ENCODE results near the gene RCVRN.

Gene RCVRN

DNA sequence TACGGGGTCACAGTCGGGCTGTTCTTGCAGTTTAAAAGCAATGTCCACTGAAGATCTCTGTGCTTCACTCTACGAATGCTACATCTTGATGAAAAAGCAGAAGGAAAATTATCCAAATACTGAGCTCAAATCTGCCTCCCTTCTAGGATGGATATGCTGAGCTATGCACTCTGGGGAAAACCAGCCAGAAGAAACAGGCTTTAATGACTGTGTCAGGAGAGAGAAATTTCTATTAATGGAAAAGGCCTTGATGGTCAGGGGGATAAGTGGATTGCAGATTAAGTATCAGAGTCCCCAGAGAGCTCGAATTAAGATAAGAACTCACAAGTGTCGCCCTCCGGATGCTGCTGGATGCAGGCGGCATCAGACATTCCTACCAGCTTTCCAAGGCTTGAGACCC lies 39.6 kb upstream of the RCVRN start:
- TF ChIP-seq EZH2phosphoT487 (conservative IDR thresholded peaks at IDR 0.05; ENCODE audit: low read length): no peak
- TF ChIP-seq, protein P1, sequence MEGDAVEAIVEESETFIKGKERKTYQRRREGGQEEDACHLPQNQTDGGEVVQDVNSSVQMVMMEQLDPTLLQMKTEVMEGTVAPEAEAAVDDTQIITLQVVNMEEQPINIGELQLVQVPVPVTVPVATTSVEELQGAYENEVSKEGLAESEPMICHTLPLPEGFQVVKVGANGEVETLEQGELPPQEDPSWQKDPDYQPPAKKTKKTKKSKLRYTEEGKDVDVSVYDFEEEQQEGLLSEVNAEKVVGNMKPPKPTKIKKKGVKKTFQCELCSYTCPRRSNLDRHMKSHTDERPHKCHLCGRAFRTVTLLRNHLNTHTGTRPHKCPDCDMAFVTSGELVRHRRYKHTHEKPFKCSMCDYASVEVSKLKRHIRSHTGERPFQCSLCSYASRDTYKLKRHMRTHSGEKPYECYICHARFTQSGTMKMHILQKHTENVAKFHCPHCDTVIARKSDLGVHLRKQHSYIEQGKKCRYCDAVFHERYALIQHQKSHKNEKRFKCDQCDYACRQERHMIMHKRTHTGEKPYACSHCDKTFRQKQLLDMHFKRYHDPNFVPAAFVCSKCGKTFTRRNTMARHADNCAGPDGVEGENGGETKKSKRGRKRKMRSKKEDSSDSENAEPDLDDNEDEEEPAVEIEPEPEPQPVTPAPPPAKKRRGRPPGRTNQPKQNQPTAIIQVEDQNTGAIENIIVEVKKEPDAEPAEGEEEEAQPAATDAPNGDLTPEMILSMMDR (IDR thresholded peaks at IDR 0.05; ENCODE audit: insufficient read depth, low read length, poor library complexity, severe bottlenecking): no peak
- Histone ChIP-seq H3K79me2 (ENCODE audit: insufficient read depth, low read length) (no peaks in the 10 kb centered on the region), H3F3A (ENCODE audit: insufficient read depth) (no peaks in the 10 kb centered on the region), H3K36me3 (ENCODE audit: low read length) (no peaks in the 10 kb centered on the region), H3K4me3 (ENCODE audit: insufficient read depth, low read length, poor library complexity, severe bottlenecking) (no peak overlapping the region), H3K9me2 (replicated peaks; ENCODE audit: insufficient read depth, low read length) (no peaks in the 10 kb centered on the region), H3K4me2 (ENCODE audit: low read depth, low read length, poor library complexity, severe bottlenecking) (no peak overlapping the region), H2AFZ (ENCODE audit: low read depth, low read length, severe bottlenecking) (no peak overlapping the region), H3K9me3 (ENCODE audit: insufficient read depth, low read length) (no peaks in the 10 kb centered on the region), H3K27ac (ENCODE audit: low read depth, low read length) (no peak overlapping the region), H3K9ac (ENCODE audit: low read length) (no peak overlapping the region), H4K20me1 (ENCODE audit: low read depth, low read length) (no peaks in the 10 kb centered on the region), H3K27me3 (ENCODE audit: low read length) (no peaks in the 10 kb centered on the region)

DNA sequence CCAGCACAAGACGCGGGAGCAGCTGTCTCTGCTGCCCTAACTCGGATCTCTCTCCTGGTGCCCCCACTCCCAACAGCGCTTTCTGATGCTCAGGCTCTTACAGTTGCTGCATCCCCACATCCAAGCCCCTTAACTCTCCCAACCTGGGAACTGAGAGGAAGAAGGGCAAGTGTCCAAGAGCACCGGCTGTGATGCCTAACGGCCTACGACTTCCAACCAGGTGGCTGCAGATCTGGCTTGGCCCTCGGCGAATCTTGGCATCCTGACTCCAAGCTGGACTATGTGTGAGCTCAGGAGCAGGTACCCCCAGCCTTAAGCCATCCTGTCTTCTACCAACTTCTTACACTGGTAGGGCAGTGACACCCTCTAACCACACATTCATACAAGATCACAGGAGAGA lies 38.3 kb upstream of the RCVRN start:
- Histone ChIP-seq H3K9me3 (ENCODE audit: insufficient read depth, low read length) (no peaks in the 10 kb centered on the region), H4K20me1 (ENCODE audit: low read depth, low read length) (no peaks in the 10 kb centered on the region), H3F3A (ENCODE audit: insufficient read depth) (no peaks in the 10 kb centered on the region), H3K79me2 (ENCODE audit: insufficient read depth, low read length) (no peaks in the 10 kb centered on the region), H3K9ac (ENCODE audit: low read length) (no peak overlapping the region), H3K4me3 (ENCODE audit: insufficient read depth, low read length, poor library complexity, severe bottlenecking) (no peak overlapping the region), H3K36me3 (ENCODE audit: low read length) (no peaks in the 10 kb centered on the region), H3K4me2 (ENCODE audit: low read depth, low read length, poor library complexity, severe bottlenecking) (no peak overlapping the region), H2AFZ (ENCODE audit: low read depth, low read length, severe bottlenecking) (no peak overlapping the region), H3K27ac (ENCODE audit: low read depth, low read length) (no peak overlapping the region), H3K27me3 (ENCODE audit: low read length) (no peaks in the 10 kb centered on the region), H3K9me2 (replicated peaks; ENCODE audit: insufficient read depth, low read length) (no peaks in the 10 kb centered on the region)
- TF ChIP-seq, protein P1 (IDR thresholded peaks at IDR 0.05; ENCODE audit: insufficient read depth, low read length, poor library complexity, severe bottlenecking): no peak
- no peak for TF ChIP-seq EZH2phosphoT487 (conservative IDR thresholded peaks at IDR 0.05; ENCODE audit: low read length)

DNA sequence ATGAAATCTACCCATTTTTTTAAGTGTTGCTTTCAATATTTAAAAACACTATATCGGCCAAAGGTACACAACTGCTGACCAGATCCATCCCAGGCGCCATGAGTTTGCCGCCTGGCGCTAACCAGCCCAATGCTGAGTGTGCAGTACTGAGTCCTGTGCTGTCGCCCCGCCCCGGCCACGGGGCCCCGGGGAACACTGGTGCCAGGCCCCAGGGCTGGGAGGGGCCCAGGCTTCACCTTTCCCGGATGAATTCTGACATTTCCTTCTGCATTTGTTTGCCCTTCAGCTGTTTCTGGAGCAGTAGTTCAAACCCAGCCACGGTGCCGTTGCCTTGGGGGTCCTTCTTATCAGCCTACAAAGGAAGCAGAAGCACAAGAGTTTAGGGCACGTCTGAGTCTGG lies 37.8 kb upstream of the RCVRN start:
- H3K9me3 ChIP-seq (ENCODE audit: insufficient read depth, low read length): no peaks in the 10 kb centered on the region
- no peak overlapping the region for H3K27ac ChIP-seq (ENCODE audit: low read depth, low read length)
- no peak for TF ChIP-seq EZH2phosphoT487 (conservative IDR thresholded peaks at IDR 0.05; ENCODE audit: low read length)
- TF ChIP-seq, protein P1 (IDR thresholded peaks at IDR 0.05; ENCODE audit: insufficient read depth, low read length, poor library complexity, severe bottlenecking): no peak
- no peak overlapping the region for H3K4me3 ChIP-seq (ENCODE audit: insufficient read depth, low read length, poor library complexity, severe bottlenecking)
- H4K20me1 ChIP-seq (ENCODE audit: low read depth, low read length): no peaks in the 10 kb centered on the region
- H3K79me2 ChIP-seq (ENCODE audit: insufficient read depth, low read length): no peaks in the 10 kb centered on the region
- no peaks in the 10 kb centered on the region for H3F3A ChIP-seq (ENCODE audit: insufficient read depth)
- no peaks in the 10 kb centered on the region for H3K36me3 ChIP-seq (ENCODE audit: low read length)
- H3K4me2 ChIP-seq (ENCODE audit: low read depth, low read length, poor library complexity, severe bottlenecking): no peak overlapping the region
- no peak overlapping the region for H3K9ac ChIP-seq (ENCODE audit: low read length)
- H3K9me2 ChIP-seq (replicated peaks; ENCODE audit: insufficient read depth, low read length): no peaks in the 10 kb centered on the region
- no peak overlapping the region for H2AFZ ChIP-seq (ENCODE audit: low read depth, low read length, severe bottlenecking)
- no peaks in the 10 kb centered on the region for H3K27me3 ChIP-seq (ENCODE audit: low read length)
